NB4 (cell line): Measurements from ENCODE around the gene ELF1.
"Not testable (repeated sequence)": the region's sequence is repeated elsewhere in the genome, so short reads cannot be mapped to it uniquely, and the experiment has no call there.

Experiments
- DNase-seq: peaks from one replicate; pipeline ENCODE4 v3.0.0; 2010; ENCODE audit warnings: low read depth
- H3K4me3 ChIP-seq: one replicate; pipeline ENCODE4 v1.5.1; 2011; ENCODE audit warnings: mild to moderate bottlenecking, low read depth, low read length, moderate library complexity
- MYC ChIP-seq: IDR thresholded peaks from 2 replicates; pipeline ENCODE4 v1.6.1; 2011; ENCODE audit warnings: low read depth, low read length
- POLR2A ChIP-seq: IDR thresholded peaks from 2 replicates; pipeline ENCODE4 v1.6.1; 2011; ENCODE audit warnings: mild to moderate bottlenecking; ENCODE audit not compliant: insufficient read length; ENCODE audit errors: extremely low read depth
- TF ChIP-seq, protein P1 (sequence below): IDR thresholded peaks from 2 replicates; pipeline ENCODE4 v1.6.1; 2011; ENCODE audit warnings: low read depth, low read length
- TF ChIP-seq, protein P2 (sequence below): IDR thresholded peaks from one replicate; pipeline ENCODE4 v1.5.1; 2012; ENCODE audit warnings: low read depth, low read length

Gene ELF1

GRCh38 chr13:40940841-40941240 is 78.3 kb downstream of the ELF1 start:
- no peak overlapping the region for H3K4me3 ChIP-seq
- TF ChIP-seq, protein P1, sequence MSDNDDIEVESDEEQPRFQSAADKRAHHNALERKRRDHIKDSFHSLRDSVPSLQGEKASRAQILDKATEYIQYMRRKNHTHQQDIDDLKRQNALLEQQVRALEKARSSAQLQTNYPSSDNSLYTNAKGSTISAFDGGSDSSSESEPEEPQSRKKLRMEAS = no peak
- TF ChIP-seq MYC = no peak
- TF ChIP-seq, protein P2, sequence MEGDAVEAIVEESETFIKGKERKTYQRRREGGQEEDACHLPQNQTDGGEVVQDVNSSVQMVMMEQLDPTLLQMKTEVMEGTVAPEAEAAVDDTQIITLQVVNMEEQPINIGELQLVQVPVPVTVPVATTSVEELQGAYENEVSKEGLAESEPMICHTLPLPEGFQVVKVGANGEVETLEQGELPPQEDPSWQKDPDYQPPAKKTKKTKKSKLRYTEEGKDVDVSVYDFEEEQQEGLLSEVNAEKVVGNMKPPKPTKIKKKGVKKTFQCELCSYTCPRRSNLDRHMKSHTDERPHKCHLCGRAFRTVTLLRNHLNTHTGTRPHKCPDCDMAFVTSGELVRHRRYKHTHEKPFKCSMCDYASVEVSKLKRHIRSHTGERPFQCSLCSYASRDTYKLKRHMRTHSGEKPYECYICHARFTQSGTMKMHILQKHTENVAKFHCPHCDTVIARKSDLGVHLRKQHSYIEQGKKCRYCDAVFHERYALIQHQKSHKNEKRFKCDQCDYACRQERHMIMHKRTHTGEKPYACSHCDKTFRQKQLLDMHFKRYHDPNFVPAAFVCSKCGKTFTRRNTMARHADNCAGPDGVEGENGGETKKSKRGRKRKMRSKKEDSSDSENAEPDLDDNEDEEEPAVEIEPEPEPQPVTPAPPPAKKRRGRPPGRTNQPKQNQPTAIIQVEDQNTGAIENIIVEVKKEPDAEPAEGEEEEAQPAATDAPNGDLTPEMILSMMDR = no peak
- TF ChIP-seq POLR2A = no peak

GRCh38 chr13:40933508-40934204 is 85.5 kb downstream of the ELF1 start:
- no peak for DNase-seq
- H3K4me3 ChIP-seq = no peak overlapping the region
- TF ChIP-seq, protein P1 = no peak
- TF ChIP-seq, protein P2 = no peak
- no peak for TF ChIP-seq MYC
- TF ChIP-seq POLR2A = no peak

More at GRCh38 chr13:40940841-40941240, 78.3 kb downstream of the ELF1 start:
- no peak for DNase-seq

DNA sequence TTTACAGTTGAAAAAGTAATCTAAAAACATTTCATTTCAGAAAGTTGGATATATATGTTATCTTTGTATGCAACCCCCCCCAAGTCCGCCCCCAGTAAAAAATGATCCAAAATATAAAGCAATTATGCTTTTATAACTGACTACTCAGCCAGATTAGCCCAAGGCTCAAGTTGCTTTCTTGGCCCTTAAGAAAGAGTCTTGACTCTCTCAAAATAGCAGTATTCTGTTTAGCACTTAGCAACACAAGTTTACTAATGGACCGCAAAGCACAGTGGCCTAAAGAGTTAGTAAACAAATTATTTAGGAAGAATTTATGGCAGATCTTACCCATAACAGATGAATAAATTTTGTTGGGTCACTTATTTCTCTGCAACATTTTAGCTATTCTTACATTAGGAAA is 86.9 kb downstream of the ELF1 start:
- TF ChIP-seq MYC = no peak
- TF ChIP-seq, protein P2 = no peak
- no peak for TF ChIP-seq POLR2A
- TF ChIP-seq, protein P1 = no peak
- H3K4me3 ChIP-seq = no peak overlapping the region
- no peak for DNase-seq

DNA sequence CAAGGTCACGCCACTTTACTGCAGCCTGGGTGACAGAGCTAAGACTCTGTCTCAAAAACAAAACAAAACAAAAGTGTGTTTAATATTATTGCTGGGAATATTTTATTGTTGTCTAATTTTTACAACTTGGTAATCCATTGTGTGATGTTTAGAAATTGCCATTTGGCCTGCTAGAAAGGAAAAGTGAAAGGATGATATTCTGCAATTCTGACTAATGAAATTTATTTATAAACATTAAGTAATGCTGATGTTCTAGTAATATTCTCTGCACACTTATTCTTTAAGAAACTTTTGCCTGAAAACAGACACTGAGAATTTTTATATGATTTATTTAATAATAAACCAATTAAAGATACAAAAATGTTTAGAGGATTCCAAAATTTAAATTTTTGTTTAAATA is 87.4 kb downstream of the ELF1 start:
- TF ChIP-seq, protein P2 = no peak
- TF ChIP-seq POLR2A (no peak), MYC (no peak)
- TF ChIP-seq, protein P1 = no peak
- H3K4me3 ChIP-seq = no peak overlapping the region
- DNase-seq = no peak

DNA sequence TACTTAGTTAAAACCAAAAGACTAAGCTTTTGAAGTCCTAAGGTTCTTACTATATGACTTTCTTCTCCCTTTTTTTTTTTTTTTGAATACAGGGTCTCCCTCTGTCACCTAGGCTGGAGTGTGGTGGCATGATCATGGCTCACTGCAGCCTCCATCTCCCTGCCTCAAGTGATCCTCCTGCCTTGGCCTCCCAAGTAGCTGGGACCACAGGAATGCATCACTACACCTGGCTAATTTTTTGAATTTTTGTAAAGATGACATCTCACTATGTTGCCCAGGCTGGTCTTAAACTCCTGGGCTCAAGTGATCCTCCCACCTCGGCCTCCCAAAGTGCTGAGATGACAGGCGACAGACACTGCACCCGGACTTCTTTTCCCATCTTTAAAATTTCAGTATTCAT is 89.2 kb downstream of the ELF1 start:
- not testable (repeated sequence) for DNase-seq, H3K4me3 ChIP-seq

DNA sequence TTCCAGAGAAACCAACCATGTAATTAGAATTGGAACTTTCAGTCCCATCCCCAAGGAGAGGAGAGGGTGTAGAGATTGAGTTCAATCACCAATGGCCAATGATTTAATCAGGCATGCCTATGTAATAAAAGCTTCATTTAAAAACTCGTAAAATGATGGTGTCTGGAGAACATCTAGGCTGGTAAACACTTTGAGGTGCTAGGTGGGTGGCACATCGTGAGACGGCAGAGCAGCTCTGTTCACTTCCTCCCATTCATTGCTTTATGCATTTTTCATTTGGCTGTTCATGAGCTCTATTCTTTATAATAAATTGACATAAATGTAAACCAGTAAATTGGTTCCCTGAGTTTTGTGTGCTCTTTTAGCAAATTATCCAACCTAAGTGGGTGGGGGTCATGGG is 90.1 kb downstream of the ELF1 start:
- H3K4me3 ChIP-seq = no peak overlapping the region
- no peak for DNase-seq
- TF ChIP-seq POLR2A (no peak), MYC (no peak)
- TF ChIP-seq, protein P2 = no peak
- TF ChIP-seq, protein P1 = no peak
